Measurements from ENCODE around the gene DLX1.

Gene DLX1

DNA sequence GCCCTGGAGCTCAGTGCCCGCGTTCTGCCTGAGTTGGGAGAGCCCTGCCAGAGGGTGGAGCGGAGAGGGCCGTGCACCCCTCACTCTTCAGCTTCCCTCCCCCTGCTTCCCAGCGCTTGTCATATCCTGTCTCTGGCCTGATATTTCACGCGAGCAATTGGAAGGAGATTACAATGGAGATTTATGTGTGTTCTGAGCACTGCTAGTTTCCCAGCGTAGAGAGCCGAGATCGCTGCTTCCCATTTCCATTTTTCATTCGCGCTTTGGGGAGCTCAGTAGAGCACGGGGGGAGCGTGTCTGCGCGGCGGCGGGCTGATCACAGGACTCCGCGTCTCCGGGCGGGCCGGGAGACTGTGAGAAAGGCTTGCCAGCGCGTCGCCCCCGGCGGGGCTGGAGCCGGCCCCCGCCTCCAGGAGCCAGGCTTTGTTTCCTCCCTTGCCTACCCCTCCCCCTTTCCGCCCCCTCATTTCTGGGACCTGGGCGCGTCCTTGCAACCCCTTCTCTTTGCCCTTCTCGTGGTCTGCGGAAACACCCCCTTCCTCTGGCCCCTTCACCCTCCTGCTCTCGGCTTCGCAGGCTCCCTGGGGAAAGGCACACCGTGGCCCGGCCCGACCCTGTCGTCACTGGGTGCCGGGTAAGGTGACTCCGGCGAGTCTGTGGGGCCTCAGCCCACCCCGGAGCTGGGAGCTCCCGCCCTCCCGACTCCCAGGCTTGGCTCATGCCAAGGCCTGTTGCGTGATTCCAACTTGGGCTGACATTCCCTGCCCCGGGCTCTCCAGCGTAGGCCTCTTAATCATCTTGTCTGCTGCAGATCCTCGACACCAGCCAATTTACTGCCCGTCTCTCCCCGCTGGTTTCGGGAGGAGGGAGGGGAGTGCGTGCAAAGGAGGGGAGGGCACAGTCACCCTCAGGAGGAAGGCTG lies 11.6 kb downstream of the DLX1 start:
- Histone ChIP-seq H3K4me1 (ENCODE audit: control insufficient read depth, insufficient read depth, low read length) (peaks cover 68% of the 10 kb centered on the region), H3K9ac (ENCODE audit: low read depth, low read length) (peak overlapping the region; percentile 84)

DNA sequence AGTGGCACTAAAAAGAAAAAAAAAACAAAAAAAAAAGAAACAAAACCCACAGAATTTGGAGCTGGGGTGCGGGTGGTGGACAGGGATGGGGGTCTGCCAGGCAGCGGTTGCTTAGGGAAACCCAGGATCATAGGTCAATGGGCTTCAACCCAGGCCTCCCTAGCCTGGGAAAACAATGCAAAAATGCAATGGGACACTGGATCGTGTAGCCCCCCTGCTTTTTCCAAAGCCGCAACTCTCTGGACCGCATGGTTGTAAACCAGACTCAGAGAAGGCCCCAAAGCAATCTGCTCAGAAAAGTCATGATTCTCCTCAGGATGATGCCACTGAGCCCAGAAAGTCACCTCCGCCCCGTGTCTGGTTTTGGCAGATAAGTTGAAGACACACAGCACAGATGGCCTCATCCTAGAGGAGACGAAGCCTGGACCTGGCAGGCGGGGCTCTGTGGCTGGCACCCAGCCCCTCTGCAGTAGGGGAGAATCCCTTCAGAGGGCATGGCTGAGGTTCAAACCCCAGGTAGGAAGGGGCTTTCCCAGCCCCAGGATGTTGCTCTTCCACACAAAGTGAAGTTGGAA lies 12.3 kb downstream of the DLX1 start:
- no peaks in the 10 kb centered on the region for H3K9me3 ChIP-seq (replicated peaks; ENCODE audit: low read length)
- H3K4me1 ChIP-seq (ENCODE audit: control insufficient read depth, insufficient read depth, low read length) = peaks cover 68% of the 10 kb centered on the region
- peaks cover 3% of the 10 kb centered on the region for H3K36me3 ChIP-seq (ENCODE audit: insufficient read depth, low read length)
- H3K4me2 ChIP-seq (ENCODE audit: low read length) = peak overlapping the region; percentile 95
- peak overlapping the region; percentile 84 for H3K9ac ChIP-seq (ENCODE audit: low read depth, low read length)
- H3K27me3 ChIP-seq (ENCODE audit: control insufficient read depth, insufficient read depth, low read length) = peaks cover 7% of the 10 kb centered on the region
- H3K4me3 ChIP-seq (ENCODE audit: low read length) = peak overlapping the region; percentile 77

More for the DNA sequence above, 11.6 kb downstream of the DLX1 start:
- Histone ChIP-seq H3K36me3 (ENCODE audit: insufficient read depth, low read length) (peaks cover 3% of the 10 kb centered on the region), H3K4me2 (ENCODE audit: low read length) (peak overlapping the region; percentile 95), H3K4me3 (ENCODE audit: low read length) (peak overlapping the region; percentile 77), H3K9me3 (replicated peaks; ENCODE audit: low read length) (no peaks in the 10 kb centered on the region), H3K27me3 (ENCODE audit: control insufficient read depth, insufficient read depth, low read length) (peaks cover 7% of the 10 kb centered on the region)

DNA sequence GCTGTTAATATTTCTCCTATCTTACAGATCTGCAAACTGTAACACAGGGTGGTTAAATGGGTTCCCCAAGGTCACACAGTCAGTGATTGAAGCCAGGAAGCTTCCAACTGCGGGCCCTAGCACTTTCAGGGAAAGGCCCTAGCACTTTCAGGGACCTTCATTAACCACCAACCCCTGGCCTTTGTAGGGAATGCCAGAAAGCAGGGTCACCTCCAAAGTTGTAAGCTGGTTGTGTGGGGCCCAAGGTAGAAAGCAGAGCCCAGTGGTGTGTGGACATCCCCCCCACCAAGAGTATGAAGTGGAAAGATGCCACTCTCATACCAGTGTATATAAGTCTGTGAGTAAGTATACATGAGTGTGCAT lies 13.0 kb downstream of the DLX1 start:
- H3K9ac ChIP-seq (ENCODE audit: low read depth, low read length) = peak overlapping the region; percentile 72
- H3K9me3 ChIP-seq (replicated peaks; ENCODE audit: low read length) = no peaks in the 10 kb centered on the region
- H3K36me3 ChIP-seq (ENCODE audit: insufficient read depth, low read length) = peaks cover 3% of the 10 kb centered on the region
- peak overlapping the region; percentile 99 for H3K4me2 ChIP-seq (ENCODE audit: low read length)
- H3K4me1 ChIP-seq (ENCODE audit: control insufficient read depth, insufficient read depth, low read length) = peaks cover 71% of the 10 kb centered on the region
- peak overlapping the region; percentile 81 for H3K4me3 ChIP-seq (ENCODE audit: low read length)
- peaks cover 4% of the 10 kb centered on the region for H3K27me3 ChIP-seq (ENCODE audit: control insufficient read depth, insufficient read depth, low read length)

DNA sequence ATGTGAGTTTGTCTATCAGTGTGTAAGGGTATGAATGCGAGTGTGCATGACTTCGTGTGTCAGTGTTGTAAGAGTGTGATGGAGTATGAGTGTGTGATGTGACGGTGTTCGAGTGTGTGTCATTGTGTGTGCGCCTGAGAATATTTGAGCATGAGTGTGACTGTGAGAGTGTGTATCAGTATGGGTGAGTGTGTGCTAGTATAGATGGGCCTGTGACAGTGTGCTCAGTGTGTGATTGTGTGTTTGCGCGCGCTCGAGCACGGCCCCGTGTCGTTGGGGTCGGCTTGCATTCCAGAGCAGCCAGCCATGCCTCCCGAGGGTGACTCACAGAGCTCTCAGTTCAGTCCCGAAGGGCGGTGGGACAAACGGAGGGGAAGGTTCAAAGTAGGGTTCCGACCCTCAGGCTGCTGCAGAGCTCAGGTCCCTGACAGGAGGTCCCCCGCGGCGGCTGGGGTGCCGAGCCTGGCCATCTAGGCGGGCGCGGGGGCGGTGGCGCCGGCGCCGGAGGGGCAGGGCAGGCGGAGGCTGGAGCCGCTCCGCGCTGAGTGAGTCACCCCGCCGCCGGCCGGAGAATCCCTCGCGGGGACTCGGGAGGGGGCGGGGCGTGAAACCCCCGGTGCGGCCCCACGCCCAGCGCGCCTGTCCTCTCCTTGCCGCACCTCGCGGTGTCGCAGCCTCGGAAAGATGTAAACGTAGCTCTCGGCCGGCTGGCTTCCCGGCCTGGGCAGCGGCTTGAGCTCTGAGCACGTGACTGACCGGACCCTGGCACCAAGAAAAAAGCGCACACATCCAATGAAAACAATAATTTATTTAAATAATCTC lies 13.6 kb downstream of the DLX1 start:
- Histone ChIP-seq H3K9me3 (replicated peaks; ENCODE audit: low read length) (no peaks in the 10 kb centered on the region), H3K4me3 (ENCODE audit: low read length) (peak overlapping the region; percentile 81), H3K4me2 (ENCODE audit: low read length) (peak overlapping the region; percentile 99), H3K27me3 (ENCODE audit: control insufficient read depth, insufficient read depth, low read length) (no peaks in the 10 kb centered on the region), H3K36me3 (ENCODE audit: insufficient read depth, low read length) (peaks cover 3% of the 10 kb centered on the region), H3K4me1 (ENCODE audit: control insufficient read depth, insufficient read depth, low read length) (peaks cover 70% of the 10 kb centered on the region), H3K9ac (ENCODE audit: low read depth, low read length) (peak overlapping the region; percentile 72)

DNA sequence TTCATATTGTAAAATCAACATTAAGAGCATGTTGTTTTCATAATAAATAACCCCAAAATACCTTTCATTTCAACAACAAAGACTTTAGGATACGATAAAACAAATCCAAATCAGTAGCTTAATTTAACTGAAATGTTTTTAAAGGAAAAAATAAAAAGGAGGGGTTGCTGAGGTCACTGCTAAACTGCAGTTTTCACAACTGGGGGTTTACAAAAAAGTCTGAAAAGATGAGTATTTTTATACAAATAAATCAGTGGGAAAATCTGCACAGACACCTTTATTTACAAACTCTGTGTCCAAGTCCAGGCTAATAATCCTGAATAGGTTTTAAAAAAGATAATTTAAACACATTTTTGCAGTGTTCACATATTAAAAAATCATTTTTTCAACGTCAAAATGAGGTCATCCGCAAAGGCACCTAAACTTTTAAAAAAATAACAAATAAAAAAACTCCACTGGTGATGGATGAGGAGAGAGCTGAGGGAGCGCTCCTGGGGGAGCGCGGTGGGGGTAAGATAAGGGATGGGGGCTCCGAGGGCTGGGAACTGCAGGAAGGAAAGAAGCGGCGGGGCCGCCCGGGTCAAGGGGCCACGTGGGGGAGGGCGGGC lies 14.3 kb downstream of the DLX1 start:
- H3K4me2 ChIP-seq (ENCODE audit: low read length) = peak overlapping the region; percentile 99
- peak overlapping the region; percentile 72 for H3K9ac ChIP-seq (ENCODE audit: low read depth, low read length)
- peak overlapping the region; percentile 81 for H3K4me3 ChIP-seq (ENCODE audit: low read length)
- no peaks in the 10 kb centered on the region for H3K9me3 ChIP-seq (replicated peaks; ENCODE audit: low read length)
- no peaks in the 10 kb centered on the region for H3K27me3 ChIP-seq (ENCODE audit: control insufficient read depth, insufficient read depth, low read length)
- peaks cover 3% of the 10 kb centered on the region for H3K36me3 ChIP-seq (ENCODE audit: insufficient read depth, low read length)
- H3K4me1 ChIP-seq (ENCODE audit: control insufficient read depth, insufficient read depth, low read length) = peaks cover 70% of the 10 kb centered on the region

DNA sequence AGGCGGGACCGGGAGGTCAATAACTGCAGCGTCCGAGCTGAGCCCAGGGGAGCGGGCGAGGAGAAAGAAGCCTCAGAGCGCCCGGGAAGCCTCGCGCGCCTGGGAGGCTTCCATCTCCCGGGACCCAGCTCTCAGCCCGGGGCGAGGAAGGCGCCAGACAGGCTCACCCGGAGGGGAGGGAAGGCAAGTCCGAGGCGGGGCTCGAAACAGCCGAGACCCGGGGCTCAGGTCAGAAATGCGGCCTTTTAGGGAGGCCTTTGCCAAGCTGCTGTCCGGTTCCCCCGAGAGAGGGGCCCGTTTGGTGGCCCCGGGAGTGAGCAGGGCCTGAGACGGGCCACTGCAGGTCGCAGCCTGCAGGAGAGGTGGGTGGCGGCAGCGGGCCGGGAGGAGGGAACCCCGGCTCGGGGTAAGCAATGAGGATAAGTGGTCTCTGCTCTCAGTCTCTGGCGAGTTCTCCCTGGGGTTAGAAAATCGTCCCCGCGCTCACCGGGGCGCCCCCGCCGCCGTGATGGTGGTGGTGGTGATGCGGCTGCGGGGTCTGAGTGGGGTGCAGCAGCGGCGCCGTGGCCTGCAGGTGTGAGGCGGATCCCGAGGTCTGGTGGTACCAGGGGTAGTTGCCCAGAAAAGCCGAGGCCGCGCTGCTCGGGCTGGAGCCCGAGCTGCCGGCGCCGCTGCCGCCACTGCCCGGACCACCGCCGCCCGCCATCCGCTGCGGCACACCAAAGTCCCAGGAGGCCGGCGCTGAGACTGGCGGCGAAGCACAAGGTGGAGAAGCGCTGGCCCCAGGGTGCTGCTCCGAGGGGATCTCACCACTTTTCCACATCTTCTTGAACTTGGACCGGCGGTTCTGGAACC lies 15.0 kb downstream of the DLX1 start:
- Histone ChIP-seq H3K9me3 (replicated peaks; ENCODE audit: low read length) (no peaks in the 10 kb centered on the region), H3K4me2 (ENCODE audit: low read length) (peak overlapping the region; percentile 99), H3K9ac (ENCODE audit: low read depth, low read length) (peak overlapping the region; percentile 72), H3K27me3 (ENCODE audit: control insufficient read depth, insufficient read depth, low read length) (no peaks in the 10 kb centered on the region), H3K4me3 (ENCODE audit: low read length) (peak overlapping the region; percentile 81), H3K4me1 (ENCODE audit: control insufficient read depth, insufficient read depth, low read length) (peaks cover 70% of the 10 kb centered on the region), H3K36me3 (ENCODE audit: insufficient read depth, low read length) (peaks cover 3% of the 10 kb centered on the region)

DNA sequence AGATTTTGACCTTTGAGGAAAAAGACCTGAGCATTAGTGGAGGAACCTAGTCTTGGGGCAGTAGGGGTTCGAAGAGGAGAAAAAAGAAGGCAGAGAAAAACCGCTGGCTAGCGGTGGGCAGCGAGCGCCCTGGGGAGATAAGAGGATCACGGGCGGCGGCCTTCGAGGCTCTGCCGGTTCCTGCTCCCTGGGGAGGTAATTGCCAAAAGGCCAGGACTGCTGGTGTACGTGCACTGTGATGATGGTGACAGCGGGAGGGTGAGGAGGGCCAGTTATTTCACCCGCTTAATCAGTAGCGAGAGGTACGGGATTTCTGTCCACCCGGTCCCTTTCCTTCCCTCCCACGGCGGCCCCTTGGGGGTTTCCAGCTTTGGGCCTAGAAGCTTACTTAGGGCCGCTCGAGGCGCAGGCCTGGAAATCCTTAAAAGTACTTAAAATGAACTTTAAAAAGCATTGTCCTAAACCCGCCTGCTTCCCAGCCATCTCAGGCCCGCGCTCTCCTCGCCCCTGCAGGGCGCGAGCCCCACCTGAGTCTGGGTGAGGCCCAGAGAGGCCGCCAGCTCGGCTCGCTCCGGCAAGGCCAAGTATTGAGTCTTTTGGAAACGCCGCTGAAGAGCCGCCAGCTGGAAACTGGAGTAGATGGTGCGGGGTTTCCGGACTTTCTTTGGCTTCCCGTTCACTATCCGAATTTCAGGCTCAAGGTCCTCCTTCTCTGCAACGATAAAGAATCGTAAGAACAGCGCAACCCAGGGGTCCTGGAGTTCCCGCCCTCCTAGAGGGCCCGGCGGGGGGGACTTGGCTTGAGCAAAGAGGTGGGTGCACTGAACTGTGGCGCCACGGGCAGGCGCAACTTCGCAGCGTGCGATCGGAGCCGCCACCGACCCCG lies 15.9 kb downstream of the DLX1 start:
- H3K36me3 ChIP-seq (ENCODE audit: insufficient read depth, low read length) = peaks cover 3% of the 10 kb centered on the region
- H3K9ac ChIP-seq (ENCODE audit: low read depth, low read length) = peak overlapping the region; percentile 72
- H3K9me3 ChIP-seq (replicated peaks; ENCODE audit: low read length) = no peaks in the 10 kb centered on the region
- peak overlapping the region; percentile 81 for H3K4me3 ChIP-seq (ENCODE audit: low read length)
- peaks cover 70% of the 10 kb centered on the region for H3K4me1 ChIP-seq (ENCODE audit: control insufficient read depth, insufficient read depth, low read length)
- peak overlapping the region; percentile 99 for H3K4me2 ChIP-seq (ENCODE audit: low read length)
- H3K27me3 ChIP-seq (ENCODE audit: control insufficient read depth, insufficient read depth, low read length) = no peaks in the 10 kb centered on the region

DNA sequence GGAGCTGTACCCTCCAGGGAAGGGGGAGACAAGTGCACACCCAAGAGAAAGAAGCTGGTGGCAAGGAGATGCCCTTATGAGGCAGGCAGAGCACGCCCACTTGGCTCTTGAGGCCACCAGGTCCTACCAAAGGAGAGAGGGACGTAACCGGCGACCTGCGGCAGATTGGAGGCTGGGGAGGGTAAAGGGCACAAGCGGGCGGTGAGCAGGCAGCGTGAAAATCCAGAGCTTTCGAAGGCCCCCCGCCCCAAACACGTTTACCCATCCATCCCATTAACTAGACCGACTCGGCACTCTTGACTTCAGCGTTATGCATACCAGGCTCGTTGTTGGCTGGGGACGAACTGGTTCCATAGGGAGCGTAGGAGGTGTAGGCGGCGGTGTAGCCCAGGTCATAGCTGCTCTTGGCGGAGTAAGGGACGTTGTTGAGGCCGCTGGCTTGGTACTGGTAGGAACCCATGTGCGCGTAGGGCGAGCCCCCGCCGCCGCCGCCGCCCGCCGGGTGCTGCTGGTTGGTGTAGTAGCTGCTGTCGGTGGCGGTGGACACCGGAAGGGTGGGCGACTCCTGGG lies 16.6 kb downstream of the DLX1 start:
- peaks cover 3% of the 10 kb centered on the region for H3K36me3 ChIP-seq (ENCODE audit: insufficient read depth, low read length)
- H3K9ac ChIP-seq (ENCODE audit: low read depth, low read length) = peak overlapping the region; percentile 72
- peaks cover 71% of the 10 kb centered on the region for H3K4me1 ChIP-seq (ENCODE audit: control insufficient read depth, insufficient read depth, low read length)
- peak overlapping the region; percentile 81 for H3K4me3 ChIP-seq (ENCODE audit: low read length)
- peak overlapping the region; percentile 99 for H3K4me2 ChIP-seq (ENCODE audit: low read length)
- H3K9me3 ChIP-seq (replicated peaks; ENCODE audit: low read length) = no peaks in the 10 kb centered on the region
- H3K27me3 ChIP-seq (ENCODE audit: control insufficient read depth, insufficient read depth, low read length) = no peaks in the 10 kb centered on the region

DNA sequence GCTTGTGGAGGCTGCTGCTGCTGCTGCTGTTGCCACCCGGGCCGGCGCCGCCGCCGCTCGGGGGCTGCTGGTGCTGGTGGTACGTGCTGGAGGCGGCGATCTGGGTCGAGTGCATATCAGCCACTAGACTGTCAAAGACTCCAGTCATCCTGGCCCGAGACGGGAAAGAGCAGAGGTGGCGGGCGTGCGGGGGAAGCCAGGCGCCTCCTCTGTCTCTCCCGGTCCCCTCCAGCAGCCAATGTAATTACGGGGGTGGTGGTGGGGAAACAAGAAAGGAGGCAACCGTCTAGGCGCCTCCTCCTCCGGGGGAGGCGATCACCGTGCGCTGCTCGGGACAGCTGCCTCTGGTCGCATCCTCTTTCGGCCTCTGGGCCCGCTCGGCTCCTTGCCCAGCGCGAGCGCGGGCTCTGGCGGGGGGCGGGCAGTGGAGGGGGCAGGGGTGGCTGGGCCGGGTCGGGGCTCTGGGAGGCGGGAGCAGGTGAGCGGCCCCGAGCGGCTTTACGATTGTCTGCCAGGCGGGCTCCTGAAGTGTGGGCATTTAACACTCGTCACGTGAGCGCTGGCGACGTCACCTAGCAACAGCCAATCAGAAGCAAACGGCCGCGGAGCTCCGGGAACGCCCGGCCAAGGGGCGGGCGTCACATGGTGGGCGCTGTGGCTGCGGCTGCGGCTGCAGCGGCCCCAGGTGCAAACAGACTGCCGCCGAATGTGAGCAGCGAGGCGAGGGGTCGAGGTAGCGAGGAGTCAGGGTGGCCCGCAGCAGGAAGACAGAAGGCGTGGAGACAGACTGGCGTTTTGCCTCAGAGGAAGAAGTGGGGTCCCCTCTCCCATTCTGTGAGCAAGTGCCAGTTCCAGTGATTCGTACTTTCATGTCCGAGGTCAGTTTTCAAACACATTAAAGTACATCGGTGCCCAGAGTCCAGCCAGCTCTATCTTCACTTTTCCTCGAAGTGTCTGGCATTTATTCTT lies 17.4 kb downstream of the DLX1 start, which contains the start of gene DLX2:
Gene DLX2, minus strand, starts transcription at position 510 of the 969 bp plus-strand sequence. Its CDS starts 362 bp downstream, at position 148.
- Histone ChIP-seq H3K36me3 (ENCODE audit: insufficient read depth, low read length) (peaks cover 3% of the 10 kb centered on the region), H3K9ac (ENCODE audit: low read depth, low read length) (peak within 1 kb of the TSS; percentile 72), H3K4me2 (ENCODE audit: low read length) (peak within 1 kb of the TSS; percentile 99), H3K4me3 (ENCODE audit: low read length) (peak within 1 kb of the TSS; percentile 81), H3K9me3 (replicated peaks; ENCODE audit: low read length) (no peaks in the 10 kb centered on the region), H3K4me1 (ENCODE audit: control insufficient read depth, insufficient read depth, low read length) (peaks cover 63% of the 10 kb centered on the region), H3K27me3 (ENCODE audit: control insufficient read depth, insufficient read depth, low read length) (no peaks in the 10 kb centered on the region)

All from skeletal muscle satellite cell (primary cell).